ENCODE measurements around the gene DOLK.
A peak's percentile ranks its signal among the peaks of the same experiment; 100 is the strongest.

DOLK gene

DNA sequence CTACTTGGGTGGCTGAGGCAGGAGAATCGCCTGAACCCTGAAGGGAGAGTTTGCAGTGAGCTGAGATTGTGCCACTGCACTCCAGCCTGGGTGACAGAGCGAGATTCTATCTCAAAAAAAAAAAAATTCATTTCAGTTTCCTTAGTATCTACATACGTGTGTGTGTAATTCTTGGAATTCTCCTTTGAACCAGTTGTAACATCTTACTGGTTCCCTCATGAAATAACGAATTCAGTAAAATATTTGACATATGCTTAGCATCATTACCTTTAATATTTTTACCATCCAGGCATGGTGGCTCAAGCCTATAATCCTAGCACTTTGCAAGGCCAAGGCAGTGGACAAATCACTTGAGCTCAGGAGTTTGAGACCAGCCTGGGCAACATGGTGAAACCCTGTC is 17.8 kb downstream of the DOLK start:
- TF ChIP-seq, protein P1, sequence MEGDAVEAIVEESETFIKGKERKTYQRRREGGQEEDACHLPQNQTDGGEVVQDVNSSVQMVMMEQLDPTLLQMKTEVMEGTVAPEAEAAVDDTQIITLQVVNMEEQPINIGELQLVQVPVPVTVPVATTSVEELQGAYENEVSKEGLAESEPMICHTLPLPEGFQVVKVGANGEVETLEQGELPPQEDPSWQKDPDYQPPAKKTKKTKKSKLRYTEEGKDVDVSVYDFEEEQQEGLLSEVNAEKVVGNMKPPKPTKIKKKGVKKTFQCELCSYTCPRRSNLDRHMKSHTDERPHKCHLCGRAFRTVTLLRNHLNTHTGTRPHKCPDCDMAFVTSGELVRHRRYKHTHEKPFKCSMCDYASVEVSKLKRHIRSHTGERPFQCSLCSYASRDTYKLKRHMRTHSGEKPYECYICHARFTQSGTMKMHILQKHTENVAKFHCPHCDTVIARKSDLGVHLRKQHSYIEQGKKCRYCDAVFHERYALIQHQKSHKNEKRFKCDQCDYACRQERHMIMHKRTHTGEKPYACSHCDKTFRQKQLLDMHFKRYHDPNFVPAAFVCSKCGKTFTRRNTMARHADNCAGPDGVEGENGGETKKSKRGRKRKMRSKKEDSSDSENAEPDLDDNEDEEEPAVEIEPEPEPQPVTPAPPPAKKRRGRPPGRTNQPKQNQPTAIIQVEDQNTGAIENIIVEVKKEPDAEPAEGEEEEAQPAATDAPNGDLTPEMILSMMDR (IDR thresholded peaks at IDR 0.05; ENCODE audit: control insufficient read depth, extremely low read depth, insufficient read depth): no peak
- DNase-seq (ENCODE audit: low read depth): no peak
- no peak overlapping the region for H3K4me3 ChIP-seq (ENCODE audit: low read depth, low read length)

DNA sequence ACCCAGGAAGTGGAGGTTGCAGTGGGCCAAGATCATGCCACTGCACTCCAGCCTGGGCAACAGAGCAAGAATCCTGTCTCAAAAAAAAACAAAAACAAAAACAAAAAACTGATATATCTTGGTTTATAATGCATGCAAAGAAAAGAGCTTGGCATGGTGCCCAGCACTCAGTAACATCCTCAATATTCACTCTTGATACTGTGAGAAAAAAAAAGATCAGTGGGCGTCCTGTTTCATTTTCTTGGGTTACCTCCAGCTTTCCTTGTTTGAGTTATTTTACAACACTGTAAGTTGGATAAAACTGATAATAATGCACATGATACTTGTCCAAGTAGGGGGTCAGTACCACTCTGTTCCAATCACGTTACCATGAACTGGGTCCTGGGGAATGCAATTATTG is 18.8 kb downstream of the DOLK start:
- TF ChIP-seq, protein P1 (IDR thresholded peaks at IDR 0.05; ENCODE audit: control insufficient read depth, extremely low read depth, insufficient read depth): no peak
- H3K4me3 ChIP-seq (ENCODE audit: low read depth, low read length): no peak overlapping the region
- no peak for DNase-seq (ENCODE audit: low read depth)

DNA sequence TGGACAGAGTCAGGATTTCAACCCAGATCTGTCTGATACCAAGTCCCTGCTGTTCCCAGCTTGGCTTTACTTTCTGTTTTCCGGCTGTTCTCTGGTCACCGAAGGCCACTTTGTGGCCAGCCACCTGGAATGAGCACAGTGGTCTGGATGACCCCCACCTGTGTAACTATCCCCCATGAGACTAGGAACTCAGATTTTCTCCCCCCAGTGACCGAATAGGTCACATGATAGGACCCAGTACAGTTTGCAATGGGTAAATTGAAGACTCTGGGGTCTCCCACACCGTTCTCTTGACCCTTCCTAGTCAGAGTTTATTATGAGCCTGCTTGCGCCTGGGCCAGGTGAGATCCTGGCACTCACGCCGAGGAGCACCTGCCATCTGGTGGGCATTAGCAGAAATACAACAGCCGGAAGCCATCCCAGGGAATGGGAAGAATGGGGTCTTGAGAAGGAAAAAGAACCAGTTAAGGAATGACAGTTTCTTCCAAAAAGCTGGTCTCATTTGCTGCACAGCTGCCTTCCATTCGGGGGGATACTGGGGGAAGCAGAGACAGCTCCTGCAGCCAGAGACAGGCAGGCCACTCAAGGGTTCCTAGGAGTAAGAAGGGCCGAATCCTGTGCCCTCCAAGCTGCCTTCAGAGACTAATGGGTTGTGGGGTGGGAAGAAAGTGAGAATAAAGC is 19.5 kb downstream of the DOLK start:
- DNase-seq (ENCODE audit: low read depth): no peak

DNA sequence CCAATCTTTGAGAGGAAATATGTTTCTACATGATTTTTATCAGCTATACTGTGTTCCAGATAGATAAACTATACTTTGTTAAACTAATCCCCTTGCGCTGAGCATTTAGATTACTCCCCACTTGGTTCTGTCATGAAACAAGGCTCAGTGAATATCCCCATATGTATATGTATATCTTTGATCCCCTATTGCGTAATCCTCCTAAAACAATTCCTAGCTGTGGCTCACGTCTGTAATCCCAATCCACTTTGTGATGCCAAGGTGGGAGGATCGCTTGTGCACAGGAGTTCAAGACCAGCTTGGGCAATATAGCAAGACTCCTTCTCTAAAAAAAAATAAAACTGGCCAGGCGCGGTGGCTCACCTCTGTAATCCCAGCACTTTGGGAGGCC is 23.9 kb downstream of the DOLK start:
- DNase-seq (ENCODE audit: low read depth): no peak
- no peak overlapping the region for H3K4me3 ChIP-seq (ENCODE audit: low read depth, low read length)
- TF ChIP-seq, protein P1 (IDR thresholded peaks at IDR 0.05; ENCODE audit: control insufficient read depth, extremely low read depth, insufficient read depth): no peak

More for the DNA sequence above, 19.5 kb downstream of the DOLK start:
- no peak overlapping the region for H3K4me3 ChIP-seq (ENCODE audit: low read depth, low read length)
- TF ChIP-seq, protein P1 (IDR thresholded peaks at IDR 0.05; ENCODE audit: control insufficient read depth, extremely low read depth, insufficient read depth): peak; percentile 87

DNA sequence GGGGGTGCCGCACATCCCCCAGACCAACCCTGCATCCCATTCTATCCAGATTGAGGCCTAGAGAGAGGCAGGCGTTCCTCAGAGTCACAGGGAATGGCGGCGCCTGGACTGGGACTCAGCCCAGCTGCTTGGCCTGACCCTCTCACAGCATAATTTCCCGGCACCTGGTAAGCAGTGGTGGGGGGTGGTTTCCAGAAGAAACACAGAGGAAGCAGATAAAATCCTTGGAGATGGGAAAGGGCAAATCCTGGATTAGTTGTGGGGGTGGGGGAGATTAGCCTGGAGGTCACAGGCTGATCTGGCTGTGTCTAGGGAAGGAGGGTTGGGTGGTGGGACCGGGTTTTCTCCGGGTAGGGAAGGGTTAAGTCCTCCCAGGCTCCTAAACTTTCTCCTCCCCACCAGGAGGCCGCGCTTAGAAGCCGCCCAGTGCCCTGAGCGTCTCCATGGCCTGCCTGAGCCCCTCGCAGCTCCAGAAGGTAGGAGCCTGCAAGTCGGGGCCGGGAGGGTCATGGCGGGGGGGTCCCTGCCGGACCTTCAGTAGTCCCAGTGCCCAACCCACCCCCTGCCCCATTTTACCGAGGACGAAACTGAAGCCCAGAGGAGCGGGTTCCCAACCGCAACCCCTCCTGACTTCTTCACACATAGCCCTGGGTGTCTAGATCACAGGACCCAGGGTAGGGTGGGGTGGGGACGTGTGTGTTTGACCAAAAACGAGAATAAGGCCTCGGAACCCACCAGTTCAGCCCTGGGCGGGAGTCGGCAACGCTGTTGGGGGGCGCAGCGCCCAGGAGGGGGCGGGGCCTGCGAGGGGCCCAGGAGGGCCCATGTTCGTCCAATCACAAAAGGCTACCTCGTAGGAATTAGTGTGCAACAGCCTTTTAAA is 25.3 kb downstream of the DOLK start:
- DNase-seq (ENCODE audit: low read depth): no peak
- H3K4me3 ChIP-seq (ENCODE audit: low read depth, low read length): no peak overlapping the region
- TF ChIP-seq, protein P1 (IDR thresholded peaks at IDR 0.05; ENCODE audit: control insufficient read depth, extremely low read depth, insufficient read depth): no peak

DNA sequence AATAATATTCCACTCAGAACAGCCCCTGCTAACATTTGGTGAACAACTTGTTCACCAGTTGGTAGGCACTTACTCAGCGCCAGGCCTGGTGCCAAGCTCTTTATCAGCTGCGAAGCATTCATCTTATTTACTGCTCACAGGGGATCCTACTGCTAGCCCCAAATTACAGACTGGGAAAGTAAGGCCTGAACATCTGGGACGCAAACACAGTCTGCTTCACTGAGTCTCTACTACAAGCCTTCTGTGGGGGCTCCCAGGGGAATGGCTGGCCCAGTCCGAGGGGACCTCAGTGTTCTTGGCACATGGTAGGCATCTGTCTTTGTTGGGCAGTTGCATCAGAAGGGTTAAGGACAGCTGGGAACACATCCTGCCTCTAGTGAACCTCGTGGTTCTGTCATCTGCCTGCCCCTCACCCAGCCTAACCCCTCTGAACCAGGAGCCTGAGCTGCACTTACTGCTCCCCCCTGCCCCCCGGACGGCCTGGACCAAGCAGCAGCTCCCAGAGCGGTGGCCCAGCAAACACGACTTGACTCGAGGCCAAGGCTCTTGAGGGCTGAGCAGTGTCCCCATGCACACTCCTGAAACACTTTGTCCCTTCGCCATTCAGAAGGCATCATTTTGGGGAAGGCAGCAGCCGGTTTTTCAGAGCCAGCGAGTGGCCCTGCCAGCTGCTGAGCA is 26.9 kb downstream of the DOLK start, which contains the start of gene PHYHD1:
TSS of gene PHYHD1 (plus strand) at position 602 of the 678 bp plus-strand sequence. CDS start 1,342 bp downstream, outside the sequence.
- no peak for DNase-seq (ENCODE audit: low read depth)
- TF ChIP-seq, protein P1 (IDR thresholded peaks at IDR 0.05; ENCODE audit: control insufficient read depth, extremely low read depth, insufficient read depth): no peak
- no peak within 1 kb of the TSS for H3K4me3 ChIP-seq (ENCODE audit: low read depth, low read length)

Measured in LNCaP clone FGC (cell line).